COLO668 (cell line): ENCODE results near the gene CXCL12.
A peak's percentile ranks its signal among the peaks of the same experiment; 100 is the strongest.

ENCODE experiments used
- DNase-seq: peaks from one replicate; lab custom pipeline; 2025; ENCODE audit not compliant: unreplicated experiment; lab: John Stamatoyannopoulos, UW

The CXCL12 gene

GRCh38 chr10:44364566-44364965, 20.3 kb downstream of the CXCL12 start:
- DNase-seq = no peak

GRCh38 chr10:44363716-44364115, 21.2 kb downstream of the CXCL12 start:
- no peak for DNase-seq

GRCh38 chr10:44362866-44363711, 21.8 kb downstream of the CXCL12 start:
- peak; percentile 35 for DNase-seq

- DNase-seq = no peak
These were observed 23.8 kb downstream of the CXCL12 start for GRCh38 chr10:44361109-44361508.

- DNase-seq = no peak
These were observed 26.7 kb downstream of the CXCL12 start for GRCh38 chr10:44358080-44358771.

- no peak for DNase-seq
These were observed 27.8 kb downstream of the CXCL12 start for GRCh38 chr10:44357023-44357540.

GRCh38 chr10:44356139-44357022, 28.5 kb downstream of the CXCL12 start:
- DNase-seq = no peak

GRCh38 chr10:44355630-44356029, 29.3 kb downstream of the CXCL12 start:
- DNase-seq = no peak

GRCh38 chr10:44354771-44355170, 30.1 kb downstream of the CXCL12 start:
- no peak for DNase-seq

- no peak for DNase-seq
These were observed 31.2 kb downstream of the CXCL12 start for GRCh38 chr10:44353721-44354120.

GRCh38 chr10:44353128-44353390, 31.8 kb downstream of the CXCL12 start:
- DNase-seq = no peak

GRCh38 chr10:44352316-44353127, 32.4 kb downstream of the CXCL12 start:
- no peak for DNase-seq

GRCh38 chr10:44348496-44348895, 36.4 kb downstream of the CXCL12 start:
- no peak for DNase-seq

GRCh38 chr10:44347609-44348400, 37.1 kb downstream of the CXCL12 start:
- DNase-seq = no peak

- DNase-seq = no peak
These were observed 40.2 kb downstream of the CXCL12 start for GRCh38 chr10:44344727-44345126.

GRCh38 chr10:44343843-44344242, 41.1 kb downstream of the CXCL12 start:
- no peak for DNase-seq

GRCh38 chr10:44341886-44342285, 43.0 kb downstream of the CXCL12 start:
- no peak for DNase-seq

- DNase-seq = no peak
These were observed 44.3 kb downstream of the CXCL12 start for GRCh38 chr10:44340557-44340956.

- no peak for DNase-seq
These were observed 45.7 kb downstream of the CXCL12 start for GRCh38 chr10:44339218-44339617.

GRCh38 chr10:44337081-44337480, 47.8 kb downstream of the CXCL12 start:
- DNase-seq = no peak
